ENCODE measurements around the gene CCDC148.

CCDC148 gene

GRCh38 chr2:158297606-158298005 is 158.9 kb downstream of the CCDC148 start:
- no peak for TF ChIP-seq EZH2 (IDR thresholded peaks at IDR 0.05; ENCODE audit: borderline replicate concordance, low read length)
- TF ChIP-seq, protein P1, sequence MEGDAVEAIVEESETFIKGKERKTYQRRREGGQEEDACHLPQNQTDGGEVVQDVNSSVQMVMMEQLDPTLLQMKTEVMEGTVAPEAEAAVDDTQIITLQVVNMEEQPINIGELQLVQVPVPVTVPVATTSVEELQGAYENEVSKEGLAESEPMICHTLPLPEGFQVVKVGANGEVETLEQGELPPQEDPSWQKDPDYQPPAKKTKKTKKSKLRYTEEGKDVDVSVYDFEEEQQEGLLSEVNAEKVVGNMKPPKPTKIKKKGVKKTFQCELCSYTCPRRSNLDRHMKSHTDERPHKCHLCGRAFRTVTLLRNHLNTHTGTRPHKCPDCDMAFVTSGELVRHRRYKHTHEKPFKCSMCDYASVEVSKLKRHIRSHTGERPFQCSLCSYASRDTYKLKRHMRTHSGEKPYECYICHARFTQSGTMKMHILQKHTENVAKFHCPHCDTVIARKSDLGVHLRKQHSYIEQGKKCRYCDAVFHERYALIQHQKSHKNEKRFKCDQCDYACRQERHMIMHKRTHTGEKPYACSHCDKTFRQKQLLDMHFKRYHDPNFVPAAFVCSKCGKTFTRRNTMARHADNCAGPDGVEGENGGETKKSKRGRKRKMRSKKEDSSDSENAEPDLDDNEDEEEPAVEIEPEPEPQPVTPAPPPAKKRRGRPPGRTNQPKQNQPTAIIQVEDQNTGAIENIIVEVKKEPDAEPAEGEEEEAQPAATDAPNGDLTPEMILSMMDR (IDR thresholded peaks at IDR 0.05; ENCODE audit: low read length): no peak
- Histone ChIP-seq H3K4me2 (ENCODE audit: low read length) (no peak overlapping the region), H3K4me1 (ENCODE audit: insufficient read depth, low read length, severe bottlenecking) (no peaks in the 10 kb centered on the region), H3K79me2 (ENCODE audit: insufficient read depth, low read length) (no peaks in the 10 kb centered on the region), H4K20me1 (ENCODE audit: insufficient read depth, low read length) (no peaks in the 10 kb centered on the region), H3K9me2 (ENCODE audit: low read depth, low read length) (no peaks in the 10 kb centered on the region), H3K36me3 (ENCODE audit: insufficient read depth, low read length) (no peaks in the 10 kb centered on the region), H3K9ac (ENCODE audit: low read length) (no peak overlapping the region), H3K9me3 (ENCODE audit: low read length) (no peaks in the 10 kb centered on the region), H3K27ac (ENCODE audit: low read depth, low read length, poor library complexity, severe bottlenecking) (no peak overlapping the region), H2AFZ (ENCODE audit: low read length) (no peak overlapping the region), H3F3A (ENCODE audit: insufficient read depth, low read length) (no peaks in the 10 kb centered on the region), H3K27me3 (ENCODE audit: insufficient read depth, low read length) (no peaks in the 10 kb centered on the region), H3K4me3 (ENCODE audit: low read depth, low read length, poor library complexity, severe bottlenecking) (no peak overlapping the region)

DNA sequence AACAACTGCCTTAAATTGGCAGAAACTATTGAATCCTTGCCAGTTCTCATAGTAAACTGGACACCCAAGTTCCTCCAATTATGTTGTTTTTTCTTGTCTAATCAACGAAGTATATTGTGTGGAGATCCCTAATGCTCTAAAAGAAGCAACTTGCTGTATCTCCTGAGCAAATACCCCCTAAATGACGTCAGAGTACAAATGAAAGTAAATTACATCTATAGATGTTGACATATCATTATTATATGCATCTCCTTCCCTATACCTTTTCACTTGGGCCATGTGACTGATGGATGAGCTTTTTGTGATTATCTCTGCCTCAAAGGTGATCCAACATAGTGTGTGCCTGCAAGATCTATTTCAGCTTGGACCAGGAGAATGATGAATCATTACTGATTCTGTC is 159.4 kb downstream of the CCDC148 start:
- H3K4me1 ChIP-seq (ENCODE audit: insufficient read depth, low read length, severe bottlenecking): no peaks in the 10 kb centered on the region

DNA sequence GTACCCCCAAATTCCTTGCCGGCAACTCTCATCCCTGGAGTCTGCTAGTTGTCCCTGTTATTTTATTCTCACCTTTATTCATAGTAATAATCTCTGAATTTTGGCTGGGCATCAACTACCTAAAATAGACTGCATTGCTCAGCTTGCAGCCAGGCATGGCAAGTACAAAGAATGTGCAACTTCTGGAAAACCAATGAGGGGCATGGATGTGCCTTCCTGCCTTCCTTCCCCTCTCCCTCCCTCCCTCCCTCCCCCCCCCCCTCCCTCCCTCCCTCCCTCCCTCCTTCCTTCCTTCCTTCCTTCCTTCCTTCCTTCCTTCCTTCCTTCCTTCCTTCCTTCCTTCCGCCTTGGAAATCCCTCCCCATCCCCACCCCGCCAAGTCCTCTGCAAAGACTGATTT is 162.8 kb downstream of the CCDC148 start:
- Histone ChIP-seq H3K4me3 (ENCODE audit: low read depth, low read length, poor library complexity, severe bottlenecking) (no peak overlapping the region), H4K20me1 (ENCODE audit: insufficient read depth, low read length) (no peaks in the 10 kb centered on the region), H3K9ac (ENCODE audit: low read length) (no peak overlapping the region), H2AFZ (ENCODE audit: low read length) (no peak overlapping the region), H3F3A (ENCODE audit: insufficient read depth, low read length) (no peaks in the 10 kb centered on the region), H3K9me3 (ENCODE audit: low read length) (no peaks in the 10 kb centered on the region), H3K36me3 (ENCODE audit: insufficient read depth, low read length) (no peaks in the 10 kb centered on the region), H3K9me2 (ENCODE audit: low read depth, low read length) (no peaks in the 10 kb centered on the region), H3K4me2 (ENCODE audit: low read length) (no peak overlapping the region), H3K27me3 (ENCODE audit: insufficient read depth, low read length) (no peaks in the 10 kb centered on the region), H3K4me1 (ENCODE audit: insufficient read depth, low read length, severe bottlenecking) (no peaks in the 10 kb centered on the region), H3K27ac (ENCODE audit: low read depth, low read length, poor library complexity, severe bottlenecking) (no peak overlapping the region), H3K79me2 (ENCODE audit: insufficient read depth, low read length) (no peaks in the 10 kb centered on the region)
- no peak for TF ChIP-seq EZH2 (IDR thresholded peaks at IDR 0.05; ENCODE audit: borderline replicate concordance, low read length)
- TF ChIP-seq, protein P1 (IDR thresholded peaks at IDR 0.05; ENCODE audit: low read length): no peak

More for the DNA sequence above, 159.4 kb downstream of the CCDC148 start:
- Histone ChIP-seq H3K36me3 (ENCODE audit: insufficient read depth, low read length) (no peaks in the 10 kb centered on the region), H4K20me1 (ENCODE audit: insufficient read depth, low read length) (no peaks in the 10 kb centered on the region), H3K9me2 (ENCODE audit: low read depth, low read length) (no peaks in the 10 kb centered on the region), H3K4me3 (ENCODE audit: low read depth, low read length, poor library complexity, severe bottlenecking) (no peak overlapping the region), H3K4me2 (ENCODE audit: low read length) (no peak overlapping the region), H3K9ac (ENCODE audit: low read length) (no peak overlapping the region), H3F3A (ENCODE audit: insufficient read depth, low read length) (no peaks in the 10 kb centered on the region), H2AFZ (ENCODE audit: low read length) (no peak overlapping the region), H3K27ac (ENCODE audit: low read depth, low read length, poor library complexity, severe bottlenecking) (no peak overlapping the region), H3K79me2 (ENCODE audit: insufficient read depth, low read length) (no peaks in the 10 kb centered on the region), H3K27me3 (ENCODE audit: insufficient read depth, low read length) (no peaks in the 10 kb centered on the region), H3K9me3 (ENCODE audit: low read length) (no peaks in the 10 kb centered on the region)
- TF ChIP-seq EZH2 (IDR thresholded peaks at IDR 0.05; ENCODE audit: borderline replicate concordance, low read length): no peak
- TF ChIP-seq, protein P1 (IDR thresholded peaks at IDR 0.05; ENCODE audit: low read length): no peak
